ENCODE measurements around the gene ALPL.
"Not testable (repeated sequence)": the region's sequence is repeated elsewhere in the genome, so short reads cannot be mapped to it uniquely, and the experiment has no call there.

The ALPL gene

GRCh38 chr1:21508580-21509350 is 458 bp upstream of the ALPL start:
- no peak for FAIRE-seq

- no peak for FAIRE-seq
Measured at GRCh38 chr1:21510113-21510493, 880 bp downstream of the ALPL start.

- no peak for FAIRE-seq
Measured at GRCh38 chr1:21510885-21511578, 1.8 kb downstream of the ALPL start.

GRCh38 chr1:21511579-21512522 is 2.6 kb downstream of the ALPL start:
- no peak for FAIRE-seq

GRCh38 chr1:21514245-21514644 is 5.0 kb downstream of the ALPL start:
- no peak for FAIRE-seq

- FAIRE-seq = no peak
Measured at GRCh38 chr1:21517161-21517589, 8.0 kb downstream of the ALPL start.

GRCh38 chr1:21517660-21518480 is 8.6 kb downstream of the ALPL start:
- FAIRE-seq = no peak

- FAIRE-seq = no peak
Measured at GRCh38 chr1:21518774-21519455, 9.7 kb downstream of the ALPL start.

- not testable (repeated sequence) for FAIRE-seq
Measured at GRCh38 chr1:21519486-21520070, 10.4 kb downstream of the ALPL start.

GRCh38 chr1:21520899-21521716 is 11.9 kb downstream of the ALPL start:
- FAIRE-seq = no peak

- FAIRE-seq = no peak
Measured at GRCh38 chr1:21521717-21522060, 12.5 kb downstream of the ALPL start.

- FAIRE-seq = no peak
Measured at GRCh38 chr1:21522525-21523038, 13.4 kb downstream of the ALPL start.

GRCh38 chr1:21523297-21523813 is 14.1 kb downstream of the ALPL start:
- no peak for FAIRE-seq

GRCh38 chr1:21524220-21524619 is 15.0 kb downstream of the ALPL start:
- no peak for FAIRE-seq

- no peak for FAIRE-seq
Measured at GRCh38 chr1:21524686-21525339, 15.6 kb downstream of the ALPL start.

- FAIRE-seq = no peak
Measured at GRCh38 chr1:21525340-21525717, 16.1 kb downstream of the ALPL start.

- no peak for FAIRE-seq
Measured at GRCh38 chr1:21526441-21526840, 17.2 kb downstream of the ALPL start.

GRCh38 chr1:21530368-21531016 is 21.3 kb downstream of the ALPL start:
- no peak for FAIRE-seq

- FAIRE-seq = no peak
Measured at GRCh38 chr1:21531241-21531640, 22.0 kb downstream of the ALPL start.

All from colon (tissue), 2 donors.